GM12801 (cell line): ENCODE results near the gene AUTS2.

Source experiments
- TF ChIP-seq, protein P1 (sequence below): IDR thresholded peaks from one replicate; pipeline ENCODE4 v1.5.1; 2011; ENCODE audit warnings: control low read depth; ENCODE audit not compliant: insufficient read length; ENCODE audit errors: extremely low read depth

AUTS2 gene

DNA sequence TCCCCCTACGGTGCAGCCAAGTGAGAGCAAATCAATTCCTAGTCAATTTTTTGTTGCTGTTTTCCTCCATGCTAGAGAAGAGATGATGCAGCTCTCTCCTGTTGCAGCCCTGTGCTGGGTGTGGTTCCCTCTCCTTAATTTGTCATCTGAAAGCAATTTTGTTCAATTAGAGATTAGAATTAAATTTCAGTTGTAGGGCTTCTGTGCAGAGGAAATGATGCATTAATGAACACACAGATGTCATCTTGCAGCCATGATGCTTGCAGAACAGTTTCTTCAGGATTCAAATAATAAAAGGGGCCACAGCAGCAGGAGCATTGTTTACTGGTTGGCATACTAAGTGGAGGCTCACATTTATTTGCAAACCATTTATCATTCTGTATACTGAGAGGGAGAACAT lies 266.0 kb downstream of the AUTS2 start:
- TF ChIP-seq, protein P1, sequence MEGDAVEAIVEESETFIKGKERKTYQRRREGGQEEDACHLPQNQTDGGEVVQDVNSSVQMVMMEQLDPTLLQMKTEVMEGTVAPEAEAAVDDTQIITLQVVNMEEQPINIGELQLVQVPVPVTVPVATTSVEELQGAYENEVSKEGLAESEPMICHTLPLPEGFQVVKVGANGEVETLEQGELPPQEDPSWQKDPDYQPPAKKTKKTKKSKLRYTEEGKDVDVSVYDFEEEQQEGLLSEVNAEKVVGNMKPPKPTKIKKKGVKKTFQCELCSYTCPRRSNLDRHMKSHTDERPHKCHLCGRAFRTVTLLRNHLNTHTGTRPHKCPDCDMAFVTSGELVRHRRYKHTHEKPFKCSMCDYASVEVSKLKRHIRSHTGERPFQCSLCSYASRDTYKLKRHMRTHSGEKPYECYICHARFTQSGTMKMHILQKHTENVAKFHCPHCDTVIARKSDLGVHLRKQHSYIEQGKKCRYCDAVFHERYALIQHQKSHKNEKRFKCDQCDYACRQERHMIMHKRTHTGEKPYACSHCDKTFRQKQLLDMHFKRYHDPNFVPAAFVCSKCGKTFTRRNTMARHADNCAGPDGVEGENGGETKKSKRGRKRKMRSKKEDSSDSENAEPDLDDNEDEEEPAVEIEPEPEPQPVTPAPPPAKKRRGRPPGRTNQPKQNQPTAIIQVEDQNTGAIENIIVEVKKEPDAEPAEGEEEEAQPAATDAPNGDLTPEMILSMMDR: no peak

DNA sequence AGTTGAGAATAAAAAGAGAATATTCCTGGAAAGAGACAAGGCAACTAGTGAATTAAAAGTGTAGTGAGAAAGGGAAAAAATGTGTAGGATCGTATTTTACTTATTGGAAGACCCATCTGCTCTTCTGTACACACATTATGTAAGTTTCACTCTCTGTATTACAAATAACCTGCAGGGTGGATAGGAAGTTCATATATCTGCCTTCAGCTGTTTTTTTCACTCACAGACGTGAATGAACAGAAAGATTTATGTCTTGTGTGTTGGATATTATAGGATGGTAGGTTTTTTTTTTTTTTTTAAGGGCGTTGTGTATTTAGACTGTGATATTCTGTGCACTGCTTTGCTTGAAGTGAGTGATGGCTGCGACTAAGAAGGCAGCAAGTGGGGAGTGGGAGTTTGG lies 266.5 kb downstream of the AUTS2 start:
- TF ChIP-seq, protein P1: no peak

DNA sequence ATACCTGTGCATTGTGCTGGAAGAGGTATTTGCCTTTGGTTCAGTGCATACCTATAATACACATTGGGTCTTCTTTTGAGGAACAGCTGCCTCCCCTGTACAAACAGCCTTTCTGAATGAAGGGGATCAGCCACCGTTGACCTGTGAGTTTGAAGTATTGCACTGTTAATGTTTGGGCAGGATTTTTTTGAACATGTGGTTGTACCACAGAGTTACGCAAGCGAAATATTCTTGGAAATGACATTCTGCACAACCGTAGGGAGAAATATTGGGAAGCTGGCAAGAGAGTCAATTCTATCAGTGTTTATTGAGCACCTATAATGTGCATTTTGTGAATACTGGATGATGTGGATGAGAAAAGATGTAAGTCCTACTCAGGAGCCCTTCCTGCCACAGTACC lies 270.6 kb downstream of the AUTS2 start:
- TF ChIP-seq, protein P1: no peak

DNA sequence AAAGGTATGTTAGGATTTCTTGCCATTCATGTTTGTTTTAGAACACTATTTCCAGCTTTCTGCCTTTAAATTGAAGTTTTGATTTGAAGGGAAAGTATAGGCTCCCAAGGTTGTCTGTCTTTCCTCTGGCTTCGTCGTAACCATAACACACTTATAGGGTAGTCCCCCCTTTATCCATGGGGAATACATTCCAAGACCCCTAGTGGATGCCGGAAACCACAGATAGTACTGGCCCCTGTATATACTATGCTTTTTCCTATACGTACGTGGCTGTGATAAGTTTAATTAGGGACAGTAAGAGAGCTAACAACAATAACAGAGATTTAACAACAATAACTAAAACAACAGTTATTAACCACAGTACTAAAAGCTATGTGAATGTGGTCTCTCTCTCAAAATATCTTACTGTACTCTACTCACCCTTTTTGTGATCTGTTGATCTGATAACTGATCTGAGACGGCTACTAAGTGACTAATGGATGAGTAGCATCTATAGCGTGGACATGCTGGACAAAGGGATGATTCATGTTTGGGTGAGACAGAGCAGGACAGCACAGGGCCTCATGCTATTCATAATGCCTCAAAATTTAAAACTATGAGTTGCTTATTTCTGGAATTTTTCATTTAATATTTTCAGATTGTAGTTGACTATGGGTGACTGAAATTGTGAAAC lies 273.1 kb downstream of the AUTS2 start:
- TF ChIP-seq, protein P1: no peak

DNA sequence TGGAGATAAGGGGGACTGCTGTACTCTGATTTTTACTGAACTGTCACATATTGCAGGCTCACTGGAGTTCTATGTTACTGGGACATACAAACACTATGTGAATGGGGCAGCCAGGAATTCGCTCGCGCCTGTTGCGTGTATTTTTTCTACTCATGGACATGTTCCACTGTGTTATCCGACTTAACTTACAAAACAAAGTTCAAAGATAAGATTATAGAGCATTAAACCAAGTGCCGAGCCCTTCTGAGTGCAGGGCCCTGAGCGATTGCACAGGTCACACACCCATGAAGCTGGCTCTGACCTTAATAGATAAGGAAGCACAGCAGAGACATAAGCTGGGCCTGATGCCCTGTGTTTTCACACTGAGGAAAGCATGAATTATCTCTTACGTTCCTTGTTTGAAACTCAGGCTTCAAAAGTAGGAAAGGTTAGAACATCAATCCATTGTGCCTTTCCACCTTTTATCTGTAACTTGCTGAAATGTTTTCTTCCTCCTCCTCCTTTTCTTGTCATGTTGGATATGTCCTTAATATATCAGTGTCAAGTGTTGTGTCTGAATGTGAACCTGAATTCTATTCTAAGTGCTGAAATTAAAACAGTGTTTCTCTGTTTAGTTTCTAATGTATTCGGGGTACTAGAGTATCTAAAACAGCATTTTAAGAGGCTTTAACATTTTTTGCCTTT lies 273.8 kb downstream of the AUTS2 start:
- TF ChIP-seq, protein P1: no peak

DNA sequence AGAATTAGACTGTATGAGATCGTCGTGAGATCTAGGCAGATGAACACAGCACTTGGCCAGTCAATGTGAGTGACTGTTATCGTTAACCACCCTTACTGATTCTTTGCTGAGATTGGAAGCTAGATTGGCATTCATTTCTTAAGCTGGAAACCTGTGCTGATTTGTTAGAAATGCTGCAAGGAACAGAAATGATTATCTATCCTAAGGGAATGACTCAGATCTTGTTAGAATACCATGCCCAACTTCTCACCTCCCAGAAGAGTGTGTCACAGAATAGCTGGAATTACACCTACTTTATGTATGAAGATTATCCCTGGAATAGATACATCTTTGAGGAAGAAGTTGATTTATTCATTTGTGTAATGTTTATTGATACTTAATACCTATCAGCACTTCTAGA lies 275.2 kb downstream of the AUTS2 start:
- TF ChIP-seq, protein P1: no peak

DNA sequence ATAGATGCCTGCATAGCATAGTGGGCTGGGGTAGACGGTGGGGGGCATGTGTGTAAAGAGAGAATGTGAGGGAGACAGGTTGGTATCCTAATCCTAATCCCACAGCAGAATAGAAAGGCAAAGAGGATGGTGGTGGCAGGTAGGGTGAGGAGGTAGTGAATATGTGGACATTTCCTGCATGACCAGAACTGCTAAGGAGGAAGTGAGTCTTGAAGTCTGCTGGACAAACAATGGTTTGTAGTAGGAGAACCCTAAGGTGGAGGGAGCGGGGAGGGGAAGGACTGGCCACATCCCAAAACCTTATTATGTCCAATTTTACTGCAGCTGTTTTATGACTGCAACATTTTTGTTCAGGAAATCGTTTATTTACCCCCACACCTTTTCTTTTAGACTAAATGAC lies 279.7 kb downstream of the AUTS2 start:
- TF ChIP-seq, protein P1: no peak
